Umbilical cord (tissue), 2 donors: ENCODE measurements around the gene LRMDA. TPM values are rescaled to one million over a fixed set of nuclear protein-coding genes. Genes with fewer than 3 reads are reported as not detected.
A peak's percentile ranks its signal among the peaks of the same experiment; 100 is the strongest.

Experiments
- DNase-seq: peaks from one replicate; pipeline ENCODE4 v3.0.0-alpha.2; 2015; ENCODE audit warnings: low spot score
- total RNA-seq: library from RNA; depleted of rRNA; stranded (reverse); fragments of >200 nt; gene quantifications from one replicate; pipeline ENCODE4 v1.2.3, GENCODE V29; 2014; ENCODE audit warnings: low replicate concordance; ENCODE audit not compliant: insufficient read depth

The LRMDA gene
- total RNA-seq, 1 donor from 2014 or later = 1.7 TPM

DNA sequence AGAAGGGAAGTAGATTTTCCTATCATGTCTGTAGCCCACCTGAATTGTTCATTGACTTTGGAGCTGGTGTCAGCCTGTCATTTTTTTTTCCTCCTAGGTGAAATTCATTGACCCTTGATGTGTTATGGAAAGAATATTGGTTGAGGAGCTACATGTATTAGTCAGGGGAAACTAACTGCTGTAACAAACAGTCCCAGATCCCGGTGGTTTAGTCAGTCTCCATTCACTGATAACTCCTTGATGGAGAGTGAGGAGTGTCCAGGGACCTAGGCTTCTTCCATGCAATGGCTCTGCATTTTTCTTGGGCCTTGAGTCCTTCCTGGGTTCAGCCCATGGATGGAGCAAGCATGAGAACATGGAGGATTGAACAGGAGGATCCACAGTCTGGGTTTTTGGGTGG lies 643.2 kb downstream of the LRMDA start:
- no peak for DNase-seq

DNA sequence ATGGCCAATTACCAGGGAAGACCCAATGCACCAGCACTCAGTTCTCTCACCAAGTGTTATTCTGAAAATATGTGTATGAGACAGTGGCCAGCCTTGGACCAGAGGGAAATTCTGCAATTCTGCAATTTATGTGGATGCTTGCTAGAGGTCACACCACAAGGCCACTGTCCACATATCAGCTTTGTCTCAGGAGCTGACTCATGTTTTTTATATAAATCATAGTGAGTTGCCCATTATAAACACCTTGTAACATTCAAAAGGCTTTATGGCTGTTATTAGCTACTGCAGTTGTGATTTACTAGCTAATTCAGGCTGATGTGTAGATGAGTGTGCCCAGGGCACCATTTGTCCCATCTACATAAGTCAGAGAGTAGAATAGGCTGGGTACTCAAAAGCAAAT lies 649.0 kb downstream of the LRMDA start:
- no peak for DNase-seq

DNA sequence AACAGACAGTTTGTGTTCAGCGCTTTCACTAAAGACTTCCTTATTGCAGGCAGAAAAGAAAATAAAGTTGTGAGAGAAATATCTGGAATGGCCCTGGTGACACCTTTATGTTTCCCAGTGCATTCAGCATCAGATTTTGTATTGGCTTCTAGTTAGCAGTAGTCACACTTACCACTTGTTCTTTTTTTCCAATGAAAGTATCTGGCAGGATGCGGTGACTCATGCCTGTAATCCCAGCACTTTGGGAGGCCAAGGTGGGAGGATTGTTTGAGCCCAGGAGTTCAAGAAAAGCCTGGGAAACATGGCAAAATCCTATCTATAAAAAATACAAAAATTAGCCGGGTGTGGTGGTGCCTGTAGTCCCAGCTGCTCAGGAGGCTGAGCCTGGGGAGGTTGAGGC lies 649.6 kb downstream of the LRMDA start:
- no peak for DNase-seq

DNA sequence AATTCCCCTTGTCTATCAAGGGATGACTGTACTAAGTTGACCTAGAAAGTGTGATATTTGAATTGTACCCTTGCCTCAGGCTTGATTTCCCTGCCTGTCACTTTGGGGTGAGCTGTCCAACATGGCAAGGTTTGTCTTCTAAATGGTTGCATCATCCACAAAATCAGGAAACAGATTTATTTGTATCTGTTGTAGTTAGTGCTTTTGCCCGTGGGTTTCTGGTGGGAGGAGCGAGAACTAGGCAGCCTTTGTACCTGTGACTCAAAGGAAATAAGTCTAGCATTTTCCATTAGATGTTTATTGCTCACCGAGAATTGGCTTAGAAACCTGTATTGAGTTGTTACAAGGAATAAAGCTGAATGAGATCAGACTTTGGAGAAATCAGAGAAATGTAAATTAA lies 650.8 kb downstream of the LRMDA start:
- DNase-seq = no peak

DNA sequence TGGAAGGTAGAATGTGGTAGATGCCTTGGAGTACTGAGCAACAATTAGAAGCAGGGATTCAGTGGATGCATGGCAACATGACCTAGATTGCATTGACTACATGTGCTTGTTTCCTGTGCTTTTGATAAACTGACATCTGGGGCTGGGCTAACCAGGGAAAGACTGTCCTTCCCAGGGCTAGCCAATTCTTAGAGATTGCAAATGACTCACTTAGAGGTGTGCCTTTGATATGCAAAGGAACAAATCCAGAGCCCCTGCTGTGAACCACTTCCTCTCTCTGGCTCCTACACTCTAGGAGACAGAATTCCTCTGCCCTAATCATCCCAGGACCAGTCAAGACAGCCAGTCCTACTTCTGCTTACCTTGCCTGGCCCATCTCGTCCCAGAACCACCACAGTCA lies 651.5 kb downstream of the LRMDA start:
- DNase-seq = peak; percentile 17

DNA sequence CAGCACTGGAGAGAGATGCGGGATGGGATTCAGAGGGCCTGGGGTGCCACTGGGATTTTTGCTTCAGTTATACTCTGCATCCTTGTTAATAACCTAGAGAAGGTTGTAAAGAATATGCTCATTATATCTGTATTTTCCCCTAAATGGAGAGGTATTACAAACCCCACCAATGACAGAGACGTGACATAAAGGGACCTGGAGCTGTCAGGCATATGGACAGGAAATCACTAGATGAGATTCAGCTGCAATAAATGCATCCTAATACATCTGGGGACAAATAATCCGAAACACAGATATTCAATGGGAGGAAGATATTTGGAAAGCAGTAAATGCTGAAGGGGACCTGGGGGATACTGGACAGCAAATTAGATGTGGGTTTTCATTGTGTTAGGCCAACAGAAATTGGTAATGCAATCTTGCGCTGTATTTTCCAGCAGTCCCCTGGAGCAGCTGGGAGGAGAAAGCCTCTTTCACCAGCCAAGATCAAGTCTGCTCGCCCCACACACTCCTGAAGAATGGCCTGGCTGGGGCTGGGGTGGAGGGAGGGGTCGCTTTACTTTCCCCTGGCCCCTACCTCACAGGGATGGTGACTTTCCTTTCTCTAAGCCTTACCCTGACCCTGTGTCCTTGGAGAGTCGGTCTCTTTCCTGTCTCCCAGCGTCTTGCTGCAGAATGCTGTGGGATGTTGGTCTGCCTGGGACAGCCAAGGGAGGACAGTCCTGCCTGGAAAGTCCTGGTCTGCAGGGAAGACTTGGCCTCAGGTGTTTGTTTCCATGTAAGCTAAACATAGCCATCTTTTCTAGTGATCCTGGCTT lies 653.8 kb downstream of the LRMDA start:
- DNase-seq = no peak

DNA sequence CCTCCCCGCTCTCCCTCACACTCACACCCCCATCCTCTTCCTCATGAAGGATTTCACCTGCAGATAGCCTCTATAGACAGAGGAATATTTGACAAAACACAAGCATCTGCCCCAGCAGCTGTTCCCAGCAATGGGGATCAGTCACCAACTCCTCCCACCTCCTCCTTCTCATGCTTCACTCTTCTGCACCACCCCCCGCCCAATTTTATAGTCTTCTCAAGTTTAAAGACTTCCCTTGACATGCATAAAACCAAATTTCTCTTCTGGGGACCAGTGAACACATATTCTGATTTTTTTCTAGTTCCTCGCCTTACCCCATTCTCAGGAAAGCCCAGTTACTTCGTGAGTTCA lies 654.4 kb downstream of the LRMDA start:
- peak; percentile 17 for DNase-seq

DNA sequence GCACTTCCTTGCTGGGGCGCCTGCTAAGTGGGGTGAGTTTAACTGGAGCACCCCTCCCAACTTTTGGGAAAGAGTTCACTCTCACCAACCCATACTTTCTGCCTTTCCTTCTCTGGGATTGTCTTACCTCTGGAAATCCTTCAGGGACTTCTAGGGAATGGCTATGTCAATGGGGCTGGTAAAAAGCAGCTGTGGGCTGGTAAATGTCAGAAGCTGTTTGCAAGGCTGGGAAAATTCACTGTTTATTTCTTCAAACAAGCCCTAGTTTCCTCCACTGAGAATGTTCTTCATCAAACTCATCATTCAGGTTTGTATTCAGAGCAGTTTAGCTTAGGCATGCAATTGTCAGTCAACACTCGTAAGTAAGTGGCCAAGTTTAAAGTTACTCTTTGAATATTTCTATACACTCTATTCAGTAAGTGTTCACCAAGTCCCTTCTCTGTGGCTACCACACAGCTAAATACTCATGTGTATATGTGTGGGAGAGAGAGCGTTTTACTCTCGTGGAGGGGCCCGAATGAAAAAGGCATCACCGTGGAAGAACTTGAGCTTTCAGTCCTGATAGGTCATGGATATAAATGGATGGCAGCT lies 654.8 kb downstream of the LRMDA start:
- DNase-seq = no peak

DNA sequence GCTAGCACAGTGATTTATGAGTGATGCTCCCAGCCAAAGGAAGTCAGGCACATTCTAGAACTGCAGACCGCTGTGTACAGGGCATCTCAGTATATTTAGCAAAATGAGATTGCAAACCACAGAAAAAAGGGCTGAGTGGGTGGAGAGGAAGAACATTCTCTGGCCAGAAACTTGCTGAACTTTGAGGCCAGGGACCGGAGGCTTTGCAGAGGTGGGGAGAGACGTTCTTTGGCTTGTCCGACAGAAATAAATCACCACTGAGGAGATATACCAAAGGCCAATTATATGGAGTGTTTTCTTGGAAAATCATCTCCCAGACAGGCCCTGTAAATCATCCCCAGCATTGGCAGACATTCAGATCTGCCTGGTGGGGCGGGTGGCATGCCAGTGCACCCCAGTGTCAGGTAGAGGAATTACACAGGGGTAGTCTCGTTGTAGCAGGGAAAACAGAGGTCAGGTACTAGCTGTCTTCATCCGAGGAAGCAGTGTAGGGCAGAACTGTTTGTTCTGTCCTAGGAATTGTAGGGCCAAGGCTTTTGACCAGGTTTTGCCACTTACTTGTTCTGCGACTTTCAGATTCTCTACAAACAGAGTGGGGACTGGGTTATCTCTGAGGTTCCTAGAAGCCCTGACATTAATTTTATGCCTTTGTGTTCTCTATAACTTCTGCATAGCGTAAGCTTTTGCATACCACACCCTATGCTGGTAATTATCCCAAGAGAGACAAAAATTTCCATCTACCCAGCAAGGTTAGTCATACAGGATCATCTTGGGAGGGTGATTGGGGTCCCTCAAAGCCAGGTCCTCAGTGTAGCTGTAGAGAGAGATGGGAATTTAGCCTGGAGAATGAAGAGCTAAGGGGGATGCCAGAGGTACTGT lies 655.6 kb downstream of the LRMDA start:
- peak; percentile 94 for DNase-seq

DNA sequence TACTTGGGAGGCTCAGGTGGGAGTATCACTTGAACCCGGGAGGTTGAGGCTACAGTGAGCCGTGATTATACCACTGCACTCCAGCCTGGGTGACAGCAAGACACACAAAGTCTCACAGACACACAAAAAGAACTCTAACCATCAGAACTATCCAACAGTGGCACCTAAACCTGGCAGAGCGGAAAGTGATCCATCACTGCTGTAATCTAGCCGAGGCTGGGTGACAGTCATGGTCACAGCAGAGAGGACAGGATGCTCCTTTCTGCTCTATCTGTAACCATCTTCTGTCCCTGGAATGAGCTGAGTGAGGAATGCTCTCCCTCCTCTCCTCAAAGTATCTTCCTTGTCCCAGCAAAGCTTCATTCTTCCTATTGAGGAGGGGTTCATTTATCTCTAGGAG lies 656.6 kb downstream of the LRMDA start:
- DNase-seq = no peak

DNA sequence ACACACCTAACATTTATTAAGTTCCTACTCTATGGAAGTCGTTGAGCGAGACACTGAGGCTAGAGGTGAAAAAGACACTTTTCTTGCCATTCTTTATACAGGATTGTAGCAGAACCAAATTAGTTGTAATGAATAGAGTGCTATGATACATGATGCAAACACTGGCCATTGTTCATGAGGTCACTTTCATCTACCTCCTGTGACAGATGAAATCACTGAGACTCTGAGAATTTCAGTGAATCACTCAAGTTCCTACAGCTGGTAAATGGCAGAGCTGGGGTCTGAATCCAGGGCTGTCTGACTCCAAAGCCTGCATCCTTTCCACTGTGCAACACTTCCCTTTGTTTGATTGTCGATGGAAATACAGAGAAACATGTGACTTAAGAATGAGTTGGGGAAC lies 657.6 kb downstream of the LRMDA start:
- no peak for DNase-seq

DNA sequence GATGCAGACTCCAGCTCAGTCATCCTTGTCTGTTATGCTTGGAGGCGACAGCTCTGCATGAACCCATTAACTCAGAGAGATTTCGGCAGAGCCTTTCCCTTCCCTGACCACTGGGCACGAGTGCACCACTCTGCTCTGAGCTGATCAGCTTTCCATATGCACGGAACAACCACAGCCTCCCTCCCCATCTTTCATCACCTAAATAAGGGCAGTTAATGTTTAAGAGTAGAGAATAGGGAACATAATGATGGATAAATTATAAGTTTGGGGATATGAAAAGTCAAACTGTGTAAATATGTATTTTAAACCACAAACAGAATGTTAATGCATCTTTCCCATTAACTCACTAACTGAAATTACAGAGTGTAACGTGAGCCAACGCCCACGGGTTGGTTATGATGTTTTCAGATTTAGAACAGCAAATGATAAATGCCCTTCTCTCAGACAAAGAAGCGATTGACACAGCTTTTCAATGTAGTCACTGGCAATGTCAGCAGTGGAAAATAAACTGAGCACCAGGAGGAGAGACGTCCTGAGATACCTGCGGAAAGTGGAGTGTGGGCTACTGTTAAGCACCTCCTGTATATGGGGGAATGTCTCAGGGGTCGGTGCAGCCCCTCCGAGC lies 658.2 kb downstream of the LRMDA start:
- no peak for DNase-seq

DNA sequence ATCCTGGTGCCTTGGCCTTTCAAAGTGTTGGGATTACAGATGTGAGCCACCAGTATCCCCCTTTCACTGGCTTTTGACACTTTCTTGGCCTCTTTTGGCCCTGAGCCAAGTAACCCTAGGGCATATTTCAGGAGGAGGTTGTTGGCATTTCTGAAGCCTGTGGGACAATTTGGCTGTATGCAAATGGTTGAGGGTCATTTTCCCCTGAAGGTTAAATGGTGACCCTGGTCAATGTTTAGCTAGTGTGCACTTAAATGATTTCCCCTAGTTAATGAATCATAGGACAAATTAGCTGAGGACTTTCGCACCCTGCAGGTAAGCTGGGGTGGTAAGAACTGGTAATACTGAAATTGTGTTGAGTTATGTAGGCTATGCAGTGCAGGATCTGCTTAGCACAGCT lies 660.5 kb downstream of the LRMDA start:
- no peak for DNase-seq

DNA sequence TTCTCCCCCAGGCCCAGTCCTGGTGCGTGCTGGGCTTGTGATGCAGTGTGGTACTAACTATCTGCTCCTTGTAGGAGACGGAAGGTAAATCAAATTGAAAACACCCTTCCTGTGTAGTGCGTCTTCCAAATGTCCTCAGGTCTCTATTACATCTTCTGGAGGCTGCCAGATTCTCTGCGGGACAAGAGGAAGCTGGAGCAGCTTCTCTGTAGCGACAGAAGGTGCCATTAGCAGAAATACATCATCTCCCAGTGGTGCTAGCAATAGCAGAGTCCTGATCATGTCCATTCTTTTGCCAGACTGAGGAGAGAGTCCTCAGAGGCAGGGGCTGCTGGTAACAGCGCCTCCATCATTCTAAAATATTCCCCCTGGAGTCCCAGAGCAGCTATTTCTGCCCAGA lies 675.2 kb downstream of the LRMDA start:
- DNase-seq = no peak

DNA sequence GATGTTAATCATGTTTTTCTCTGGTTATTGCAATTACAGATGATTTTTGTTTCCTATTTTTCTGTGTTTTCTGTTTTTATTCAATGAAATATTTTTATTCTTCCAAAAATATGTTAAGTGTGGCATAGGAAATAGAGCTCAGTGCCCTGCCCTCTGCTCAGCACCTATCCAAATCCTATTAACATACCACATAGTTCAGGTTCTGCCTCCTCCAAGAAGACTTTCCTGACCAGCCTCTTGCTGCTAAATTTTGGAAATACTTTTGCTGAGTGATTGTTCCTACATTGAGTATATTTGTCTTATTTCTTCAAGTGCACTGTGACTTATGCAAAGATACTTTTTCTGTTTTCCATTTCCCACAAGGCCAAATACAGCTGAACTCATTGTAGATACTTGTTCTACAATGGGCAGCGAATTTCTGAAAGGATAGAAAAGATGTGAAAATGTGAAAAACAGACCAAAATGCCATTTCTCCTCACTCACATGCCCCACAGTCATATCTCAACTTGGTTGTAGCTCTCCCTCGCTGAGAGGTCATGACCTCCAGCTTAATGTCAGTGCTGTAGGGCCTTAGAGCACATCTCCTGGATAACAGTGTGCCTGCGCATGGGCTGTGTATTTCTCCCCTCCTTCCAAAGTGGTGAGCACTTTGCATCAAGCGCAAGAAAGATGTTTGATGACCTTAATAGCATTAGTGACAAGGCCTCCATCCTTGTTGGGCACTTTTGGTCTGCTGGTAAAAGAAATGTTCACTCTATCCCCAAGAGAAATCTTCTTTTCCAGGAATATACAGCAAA lies 677.3 kb downstream of the LRMDA start:
- no peak for DNase-seq

DNA sequence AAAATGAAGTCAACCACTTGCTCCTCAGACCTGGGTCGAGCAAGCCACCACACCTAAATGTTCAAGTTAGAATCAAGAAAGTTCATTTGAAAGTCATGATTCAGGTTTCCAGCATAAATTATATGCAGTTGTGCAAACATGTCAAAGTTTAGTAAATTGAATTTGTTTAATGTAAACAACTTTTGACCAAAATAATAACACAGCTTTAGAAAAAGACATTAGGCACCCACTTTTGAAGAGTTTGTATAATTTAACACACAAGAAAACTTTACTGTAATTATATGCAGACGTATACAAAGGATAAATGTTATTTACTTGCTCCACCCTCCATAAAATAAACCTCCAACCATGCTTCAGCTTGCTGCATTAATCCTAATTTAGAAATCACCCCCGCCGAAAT lies 680.0 kb downstream of the LRMDA start:
- DNase-seq = no peak

DNA sequence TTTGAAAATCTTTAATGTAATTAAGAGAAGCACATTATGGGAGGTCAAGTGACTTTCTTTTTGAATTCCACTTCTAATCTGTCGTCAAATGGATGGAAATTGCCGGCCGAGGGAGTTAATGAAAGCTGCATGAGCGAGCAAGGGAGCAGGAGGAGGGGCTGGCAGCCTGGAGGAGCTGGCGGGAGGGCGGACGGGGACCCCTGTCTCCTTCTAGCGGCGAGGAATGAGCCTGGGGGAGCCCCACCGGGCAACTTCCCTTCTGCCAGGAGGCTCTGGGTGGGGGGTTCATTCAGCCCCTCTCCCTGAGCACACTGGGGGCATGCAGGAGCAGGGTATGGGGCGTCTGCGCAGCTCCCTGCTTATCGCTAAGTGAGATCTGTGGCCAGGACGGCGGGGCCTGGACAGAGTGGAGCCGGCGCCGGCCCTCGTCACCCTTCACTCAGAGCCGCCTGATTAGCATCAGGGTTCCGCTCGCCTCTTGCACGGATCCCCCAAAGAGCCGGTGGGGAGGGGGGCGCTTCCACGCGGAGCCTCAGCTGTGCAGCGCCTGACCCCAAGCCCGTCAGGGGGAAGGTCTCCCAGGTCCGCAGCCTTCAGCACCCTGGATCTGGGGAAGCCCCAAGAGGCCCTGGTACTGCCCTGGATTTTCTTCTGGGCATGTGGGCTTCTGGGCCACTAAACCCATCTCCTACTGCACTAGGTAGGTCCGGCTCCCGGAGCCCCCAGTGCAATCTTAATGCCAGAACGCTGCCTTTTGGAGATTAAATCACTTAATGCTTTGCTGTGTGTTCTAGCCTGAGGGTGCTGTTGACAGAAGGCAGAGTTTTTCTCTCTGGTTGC lies 680.8 kb downstream of the LRMDA start:
- peak; percentile 29 for DNase-seq

DNA sequence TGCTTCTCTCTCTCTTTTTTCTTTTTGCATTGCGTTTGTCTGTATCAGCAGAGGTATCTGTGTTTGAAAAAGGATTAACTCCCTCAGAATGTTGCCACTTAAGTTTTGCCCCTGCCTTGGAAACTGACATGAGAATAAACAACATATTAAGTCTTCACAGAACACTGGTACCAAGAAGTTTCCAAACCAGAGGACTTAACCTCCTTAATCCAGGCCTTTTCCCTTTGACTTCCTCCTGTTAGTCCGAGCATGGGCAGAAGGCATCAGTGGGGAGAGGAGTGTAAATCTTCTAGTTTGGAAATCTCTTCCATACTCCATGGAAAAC lies 681.4 kb downstream of the LRMDA start:
- peak; percentile 82 for DNase-seq

DNA sequence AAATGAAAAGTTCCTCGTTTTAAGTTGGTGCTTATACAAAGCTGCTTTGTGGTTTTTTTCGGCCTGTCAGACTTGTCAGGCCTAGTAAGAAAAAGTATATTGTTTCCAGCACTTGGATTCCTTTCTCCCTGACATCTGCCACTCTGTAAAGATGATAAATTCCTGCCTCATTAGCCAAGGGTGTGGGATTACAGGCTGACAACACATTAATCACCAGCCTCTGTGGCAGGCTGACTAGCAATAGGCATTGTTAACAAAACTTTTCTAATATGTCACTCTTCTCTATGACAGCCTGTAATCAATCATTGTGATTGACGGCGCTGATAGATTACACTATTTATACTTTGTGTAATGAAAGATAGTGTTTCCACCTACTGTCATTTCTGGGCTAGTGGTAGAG lies 682.5 kb downstream of the LRMDA start:
- no peak for DNase-seq

DNA sequence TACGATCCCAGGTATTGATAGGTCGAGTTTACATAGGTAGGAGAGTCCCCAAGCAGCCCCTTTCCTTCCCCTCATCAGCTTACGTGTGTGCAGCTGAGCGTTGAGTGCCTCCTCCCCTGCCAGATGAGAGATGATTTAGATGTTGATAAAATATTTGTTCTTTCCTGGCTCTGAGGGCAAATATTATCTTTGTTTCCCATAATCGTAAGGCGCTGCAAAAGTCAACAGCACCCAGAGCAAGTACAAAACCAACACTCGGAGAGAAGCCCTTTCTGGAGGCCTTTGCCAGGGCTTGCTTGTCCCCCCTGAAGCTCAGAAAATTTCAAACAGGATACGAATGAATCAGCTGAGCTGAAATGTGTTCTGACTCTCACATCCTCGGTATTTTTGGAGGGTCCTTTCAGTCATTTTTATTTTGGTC lies 683.2 kb downstream of the LRMDA start:
- DNase-seq = peak; percentile 42

DNA sequence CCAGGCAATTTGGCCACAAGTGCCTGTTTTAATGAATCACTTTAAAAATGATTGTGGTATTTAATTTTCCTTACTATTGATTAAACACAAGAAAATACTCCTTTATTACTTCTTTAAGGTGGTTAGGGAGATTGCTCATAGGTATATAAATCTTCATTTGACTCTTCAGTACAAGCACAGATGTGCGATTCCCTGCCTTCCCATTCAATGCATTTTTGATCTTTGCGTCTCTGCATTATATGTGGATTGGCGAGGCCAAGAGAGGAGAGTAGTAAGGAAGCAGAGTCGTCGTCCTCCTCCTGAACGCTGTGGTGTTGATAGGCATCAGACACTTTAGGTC lies 683.7 kb downstream of the LRMDA start:
- no peak for DNase-seq
